H1 (cell line): ENCODE results near the gene ITPK1. TPM values are rescaled to one million over a fixed set of nuclear protein-coding genes. Genes with fewer than 3 reads are reported as not detected.

ENCODE experiments used
- ASH2L ChIP-seq: fragments of 200-600, 300-600 bp; sonication (generic); IDR thresholded peaks from one replicate; pipeline ENCODE4 v1.7.1; 2017; ENCODE audit warnings: low read length
- HDAC6 ChIP-seq: IDR thresholded peaks from one replicate; pipeline ENCODE4 v1.7.1; 2012; ENCODE audit warnings: low read depth, mild to moderate bottlenecking, inconsistent platforms, low read length, moderate library complexity
- SUZ12 ChIP-seq: fragments of 200-600 bp; sonication (generic); IDR thresholded peaks from 2 replicates; pipeline ENCODE4 v1.6.1; 2012; ENCODE audit warnings: mild to moderate bottlenecking, inconsistent platforms, low read length, moderate library complexity, mixed read lengths
- polyA plus RNA-seq, 7 experiments: library from polyadenylated mRNA; depleted of rRNA in 3 of 7; stranded (reverse) in 5 of 7; unstranded in 2 of 7; fragments of >200 nt in 5 of 7; fragments of 200-250 nt in 2 of 7; gene quantifications; 1 replicate in 5 of 7; 2 replicates in 1 of 7; 4 replicates in 1 of 7; pipeline versions ENCODE4 v1.2.1 to v1.2.3, GENCODE V29; 2011 to 2013; ENCODE audit warnings: missing spikeins in 2 of 7, mixed read lengths in 2 of 7
- total RNA-seq: library from RNA; stranded (reverse); fragmentation: NEBNext Ultra II Directional; extraction: Animal tissue kit (Norgen Biotek cat#: 25700); gene quantifications from 2 replicates; pipeline ENCODE4 v1.2.1, GENCODE V29; 2021
- TF ChIP-seq, protein P1 (sequence below): IDR thresholded peaks from 2 replicates; pipeline ENCODE4 v1.6.1; 2011; ENCODE audit warnings: low read length, improper control_type of control experiment

ITPK1 gene
- total and polyA plus RNA-seq, 2 of the 8 experiments (the other 6 are each of a cell fraction or from before 2014, with no cell fraction given), result 108 to 143 TPM

DNA sequence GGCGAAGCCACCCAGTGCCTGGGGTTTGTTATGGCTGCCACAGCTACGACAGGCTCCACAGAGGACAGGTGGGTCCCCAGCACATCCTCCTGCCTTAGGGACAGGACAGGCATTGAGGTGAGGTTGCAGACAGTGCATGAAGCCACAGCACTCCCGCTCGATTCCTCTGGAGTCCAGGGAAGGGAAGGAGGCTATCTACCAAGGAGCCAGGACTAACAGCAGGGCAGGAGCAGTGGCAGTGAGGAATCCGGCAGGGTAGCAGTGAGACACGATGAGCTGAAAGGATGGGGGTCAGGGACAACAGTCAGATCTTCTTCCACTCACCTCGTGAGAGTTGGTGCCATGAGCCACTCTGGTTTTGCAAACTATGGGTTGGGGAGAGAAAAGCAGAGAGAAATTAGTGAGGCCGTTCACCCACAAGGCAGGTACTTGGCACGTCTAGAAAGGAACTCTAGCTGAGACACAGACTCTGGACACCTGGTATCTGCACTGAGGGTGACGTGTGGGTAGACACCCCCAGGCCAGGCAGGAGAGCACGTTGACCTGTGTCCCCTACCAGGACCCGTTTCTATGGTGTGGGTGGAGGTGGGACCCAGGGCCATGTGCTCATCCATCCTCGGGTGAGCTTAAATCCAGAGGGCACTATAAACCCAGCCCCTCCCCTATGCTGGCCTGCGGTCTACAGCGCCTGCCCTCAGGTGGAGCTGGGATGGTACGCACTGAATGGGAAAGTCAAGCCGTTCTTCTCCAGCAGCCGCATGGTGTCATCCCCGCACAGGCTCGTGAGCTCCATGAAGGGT is 153.5 kb downstream of the ITPK1 start (continued):
- TF ChIP-seq, protein P1, sequence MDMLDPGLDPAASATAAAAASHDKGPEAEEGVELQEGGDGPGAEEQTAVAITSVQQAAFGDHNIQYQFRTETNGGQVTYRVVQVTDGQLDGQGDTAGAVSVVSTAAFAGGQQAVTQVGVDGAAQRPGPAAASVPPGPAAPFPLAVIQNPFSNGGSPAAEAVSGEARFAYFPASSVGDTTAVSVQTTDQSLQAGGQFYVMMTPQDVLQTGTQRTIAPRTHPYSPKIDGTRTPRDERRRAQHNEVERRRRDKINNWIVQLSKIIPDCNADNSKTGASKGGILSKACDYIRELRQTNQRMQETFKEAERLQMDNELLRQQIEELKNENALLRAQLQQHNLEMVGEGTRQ, result no peak
- TF ChIP-seq ASH2L (no peak), SUZ12 (no peak), HDAC6 (no peak)
